Body of pancreas (tissue), 4 donors: ENCODE measurements around the gene HIVEP2. TPM values are rescaled to one million over a fixed set of nuclear protein-coding genes. Genes with fewer than 3 reads are reported as not detected.
A peak's percentile ranks its signal among the peaks of the same experiment; 100 is the strongest.

Experiments used
- ATAC-seq: fragments of 150-250 bp; one replicate; pipeline ENCODE4 v1.9.1; 2016
- DNase-seq, 4 donors: peaks; one replicate each; pipeline ENCODE4 v3.0.0-alpha.2; 2019
- H3K27ac ChIP-seq, 4 donors: fragments of 200-600 bp; sonication (generic); 1 replicate in 3 of 4; 2 replicates in 1 of 4; pipeline versions ENCODE4 v1.5.1 to v1.6.1; 2016 to 2019; ENCODE audit warnings: mild to moderate bottlenecking in 1 of 4, mixed read lengths in 1 of 4, moderate library complexity in 1 of 4
- H3K27me3 ChIP-seq, 2 donors: fragments of 200-600 bp; sonication (generic); one replicate each; pipeline ENCODE4 v1.6.0; 2016; ENCODE audit warnings: mild to moderate bottlenecking in 1 of 2
- H3K36me3 ChIP-seq, 2 donors: fragments of 200-600 bp; sonication (generic); replicated peaks in 1 of 2; 2 replicates each; pipeline ENCODE4 v1.5.1; 2016; ENCODE audit warnings: low read depth in 2 of 2; ENCODE audit not compliant: insufficient read depth in 1 of 2
- H3K4me1 ChIP-seq: fragments of 200-600 bp; sonication (generic); one replicate; pipeline ENCODE4 v1.6.0; 2016
- H3K4me3 ChIP-seq, 2 donors: fragments of 200-600 bp; sonication (generic); 1 replicate in 1 of 2; 2 replicates in 1 of 2; pipeline ENCODE4 v1.5.1; 2016 to 2019
- H3K9me3 ChIP-seq, 3 donors: fragments of 200-600 bp; sonication (generic); 1 replicate in 2 of 3; 2 replicates in 1 of 3; pipeline ENCODE4 v1.5.1; 2016
- CTCF ChIP-seq, 7 experiments: fragments of 450-650 bp in 4 of 7; fragments of 200-600 bp in 3 of 7; sonication (generic) in 3 of 7; IDR thresholded peaks; one replicate each; pipeline ENCODE4 v1.5.1; 2016 to 2019; ENCODE audit warnings: antibody characterized with exemption in 7 of 7
- POLR2A ChIP-seq, 3 donors: fragments of 450-650 bp; IDR thresholded peaks; one replicate each; pipeline ENCODE4 v1.6.1; 2016; ENCODE audit warnings: antibody characterized with exemption in 3 of 3, mild to moderate bottlenecking in 2 of 3
- WGBS, 2 donors: methylation state at CpG; one replicate each; pipeline ENCODE4 v1.1.5; 2017; 5-methylcytosine and 5-hydroxymethylcytosine counted together
- intact Hi-C: fragments of 100-400 bp; cut with DNase I; formaldehyde crosslinking; loops from one replicate; pipeline ENCODE4 v1.15.1; 2023
- total RNA-seq, 2 donors: library from RNA; depleted of rRNA; stranded (reverse); fragments of >200 nt; gene quantifications; one replicate each; pipeline ENCODE4 v1.1.0, GENCODE V29; 2016

Gene HIVEP2
- total RNA-seq, 2 donors from 2014 or later: 11.2 to 16.5 TPM

GRCh38 chr6:142721215-142721920, 223.6 kb downstream of the HIVEP2 start:
- H3K9me3 ChIP-seq: no peaks in the 10 kb centered on the region
- H3K27ac ChIP-seq: no peak overlapping the region
- no peak overlapping the region for H3K4me3 ChIP-seq
- TF ChIP-seq CTCF (IDR thresholded peaks at IDR 0.05): no peak
- no peak for TF ChIP-seq POLR2A (IDR thresholded peaks at IDR 0.05)
- ATAC-seq (no peak), DNase-seq (no peak)
- 70 to 77% methylated on average over 5 of the region's 5 CpGs for WGBS, 2 donors
- H3K4me1 ChIP-seq: no peaks in the 10 kb centered on the region
- no peaks in the 10 kb centered on the region for H3K27me3 ChIP-seq
- intact Hi-C loops: no loop called here
- H3K36me3 ChIP-seq: no peaks in the 10 kb centered on the region

- Histone ChIP-seq H3K4me3 (no peak overlapping the region), H3K4me1 (no peaks in the 10 kb centered on the region), H3K36me3 (no peaks in the 10 kb centered on the region), H3K27me3 (no peaks in the 10 kb centered on the region), H3K27ac (no peak overlapping the region), H3K9me3 (no peaks in the 10 kb centered on the region)
- no peak for TF ChIP-seq CTCF (IDR thresholded peaks at IDR 0.05)
- TF ChIP-seq POLR2A (IDR thresholded peaks at IDR 0.05): no peak
- intact Hi-C loops: no loop called here
- ATAC-seq (no peak), DNase-seq (no peak)
Observed at GRCh38 chr6:142718667-142719191, 226.2 kb downstream of the HIVEP2 start.

- DNase-seq (peak; percentile 44 to 74 (median 68)), ATAC-seq (peak; percentile 94)
- H3K36me3 ChIP-seq: no peaks in the 10 kb centered on the region
- H3K4me3 ChIP-seq: no peak overlapping the region
- no peaks in the 10 kb centered on the region for H3K9me3 ChIP-seq
- H3K27ac ChIP-seq: peak overlapping the region in 3 of 4 donors; percentile 11 to 27 (median 14)
- H3K4me1 ChIP-seq: no peaks in the 10 kb centered on the region
- intact Hi-C loops: no loop called here
- H3K27me3 ChIP-seq: no peaks in the 10 kb centered on the region
- 10 to 17% methylated on average over 2 of the region's 2 CpGs for WGBS, 2 donors
- TF ChIP-seq CTCF (IDR thresholded peaks at IDR 0.05) (no peak), POLR2A (IDR thresholded peaks at IDR 0.05) (no peak)
Observed at GRCh38 chr6:142716097-142716496, 228.9 kb downstream of the HIVEP2 start.

GRCh38 chr6:142714951-142715785, 229.8 kb downstream of the HIVEP2 start:
- H3K36me3 ChIP-seq: no peaks in the 10 kb centered on the region
- peak overlapping the region; percentile 11 to 27 (median 13) for H3K27ac ChIP-seq
- 75 to 82% methylated on average over 7 of the region's 7 CpGs for WGBS, 2 donors
- DNase-seq (no peak), ATAC-seq (no peak)
- TF ChIP-seq CTCF (IDR thresholded peaks at IDR 0.05) (no peak), POLR2A (IDR thresholded peaks at IDR 0.05) (no peak)
- H3K4me1 ChIP-seq: no peaks in the 10 kb centered on the region
- no peaks in the 10 kb centered on the region for H3K27me3 ChIP-seq
- H3K4me3 ChIP-seq: no peak overlapping the region
- intact Hi-C loops: no loop called here
- no peaks in the 10 kb centered on the region for H3K9me3 ChIP-seq
